CD4-positive, alpha-beta memory T cell (primary cell): ENCODE results near the gene DNAH3. TPM values are rescaled to one million over a fixed set of nuclear protein-coding genes. Genes with fewer than 3 reads are reported as not detected.
A peak's percentile ranks its signal among the peaks of the same experiment; 100 is the strongest.
"Not testable (repeated sequence)": the region's sequence is repeated elsewhere in the genome, so short reads cannot be mapped to it uniquely, and the experiment has no call there.

ENCODE experiments used
- CTCF ChIA-PET: fragments of 350-600 bp; sonication (Branson Sonifier 250); formaldehyde crosslinking; loops from one replicate; lab custom pipeline; 2021; ENCODE audit warnings: inconsistent platforms; ENCODE audit not compliant: partially characterized antibody; lab: Charles Lee
- POLR2A ChIA-PET: fragments of 350-600 bp; sonication (Branson Sonifier 250); formaldehyde crosslinking; loops from one replicate; lab custom pipeline; 2021; ENCODE audit not compliant: partially characterized antibody; lab: Charles Lee
- DNase-seq, 5 donors: peaks; one replicate each; pipeline versions ENCODE4 v3.0.0 to v3.0.0-alpha.2; 2020 to 2022; ENCODE audit warnings: mixed read lengths in 1 of 5
- H3K27ac ChIP-seq: one replicate; pipeline ENCODE4 v1.7.0; 2013; ENCODE audit warnings: low read depth, low read length
- H3K27me3 ChIP-seq: 2 replicates; pipeline ENCODE4 v1.7.0; 2013; ENCODE audit warnings: mild to moderate bottlenecking, low read length, moderate library complexity; ENCODE audit not compliant: insufficient read depth
- H3K36me3 ChIP-seq: 2 replicates; pipeline ENCODE4 v1.7.0; 2013; ENCODE audit warnings: mild to moderate bottlenecking, low read length, moderate library complexity; ENCODE audit not compliant: insufficient read depth
- H3K4me1 ChIP-seq: 2 replicates; pipeline ENCODE4 v1.7.0; 2013; ENCODE audit warnings: mild to moderate bottlenecking, low read length, moderate library complexity; ENCODE audit not compliant: insufficient read depth
- H3K4me3 ChIP-seq, 2 donors: one replicate each; pipeline ENCODE4 v1.7.0; 2013; ENCODE audit warnings: low read length in 2 of 2, mild to moderate bottlenecking in 1 of 2
- H3K9me3 ChIP-seq, 2 donors: one replicate each; pipeline ENCODE4 v1.7.0; 2013; ENCODE audit warnings: low read length in 2 of 2, control low read depth in 1 of 2; ENCODE audit not compliant: control insufficient read depth in 1 of 2
- H3K27ac Mint-ChIP-seq, 7 donors: one replicate each; pipeline ENCODE4 v1.8.0; 2020 to 2021; ENCODE audit warnings: mixed read lengths in 7 of 7, mild to moderate bottlenecking in 6 of 7, inconsistent platforms in 3 of 7, moderate library complexity in 3 of 7
- H3K27me3 Mint-ChIP-seq, 2 donors: one replicate each; pipeline ENCODE4 v1.8.0; 2020 to 2021; ENCODE audit warnings: mixed read lengths in 2 of 2
- H3K36me3 Mint-ChIP-seq, 2 donors: one replicate each; pipeline ENCODE4 v1.8.0; 2020 to 2021; ENCODE audit warnings: mixed read lengths in 2 of 2, inconsistent platforms in 1 of 2, mild to moderate bottlenecking in 1 of 2
- H3K4me1 Mint-ChIP-seq, 4 donors: one replicate each; pipeline ENCODE4 v1.8.0; 2020 to 2021; ENCODE audit warnings: mixed read lengths in 4 of 4, mild to moderate bottlenecking in 1 of 4
- H3K4me3 Mint-ChIP-seq, 8 donors: one replicate each; pipeline ENCODE4 v1.8.0; 2020 to 2021; ENCODE audit warnings: mixed read lengths in 8 of 8, mild to moderate bottlenecking in 7 of 8, moderate library complexity in 6 of 8, inconsistent platforms in 3 of 8
- H3K9me3 Mint-ChIP-seq, 8 donors: one replicate each; pipeline ENCODE4 v1.8.0; 2020 to 2021; ENCODE audit warnings: mixed read lengths in 8 of 8, mild to moderate bottlenecking in 5 of 8, inconsistent platforms in 3 of 8, moderate library complexity in 1 of 8
- intact Hi-C: fragments of 100-400 bp; cut with micrococcal nuclease; formaldehyde crosslinking; loops from one replicate; pipeline ENCODE4 v1.15.1; 2023
- polyA plus RNA-seq, 2 donors: library from polyadenylated mRNA; unstranded; fragments of 300-500 nt; fragmentation: Illumina TruSeq; gene quantifications; one replicate each; pipeline ENCODE4 v1.2.3, GENCODE V29; 2021
- total RNA-seq, 2 experiments: library from RNA; stranded (reverse); gene quantifications; one replicate each; pipeline ENCODE4 v1.2.3, GENCODE V29; 2021

Gene DNAH3
- total and polyA plus RNA-seq, 4 experiments from 2014 or later = not detected

GRCh38 chr16:21183995-21184394, 33.3 kb upstream of the DNAH3 start:
- H3K27me3 Mint-ChIP-seq = peaks cover 1 to 4% of the 10 kb centered on the region in 2 donors
- H3K9me3 Mint-ChIP-seq = peaks cover 0 to 5% (median 0%) of the 10 kb centered on the region in 8 donors
- no peak for DNase-seq
- Histone ChIP-seq H3K9me3 (no peaks in the 10 kb centered on the region), H3K4me1 (peaks cover 4% of the 10 kb centered on the region), H3K36me3 (peaks cover 18% of the 10 kb centered on the region), H3K4me3 (no peak overlapping the region), H3K27me3 (no peaks in the 10 kb centered on the region), H3K27ac (no peak overlapping the region)
- H3K4me1 Mint-ChIP-seq = peaks cover 3 to 6% (median 4%) of the 10 kb centered on the region in 4 donors
- ChIA-PET CTCF (no interaction called here), POLR2A (no interaction called here)
- peaks cover 35 to 39% of the 10 kb centered on the region in 2 donors for H3K36me3 Mint-ChIP-seq
- H3K4me3 Mint-ChIP-seq = no peak overlapping the region
- intact Hi-C loops = no loop called here
- H3K27ac Mint-ChIP-seq = no peak overlapping the region

- Histone ChIP-seq H3K27ac (no peak overlapping the region), H3K27me3 (no peaks in the 10 kb centered on the region), H3K4me1 (no peaks in the 10 kb centered on the region), H3K4me3 (no peak overlapping the region), H3K36me3 (peaks cover 18% of the 10 kb centered on the region), H3K9me3 (no peaks in the 10 kb centered on the region)
- H3K4me3 Mint-ChIP-seq = no peak overlapping the region
- H3K27ac Mint-ChIP-seq = no peak overlapping the region
- no peak for DNase-seq
- H3K36me3 Mint-ChIP-seq = peaks cover 60 to 62% of the 10 kb centered on the region in 2 donors
- no peaks in the 10 kb centered on the region for H3K27me3 Mint-ChIP-seq
- peaks cover 0 to 5% (median 0%) of the 10 kb centered on the region in 8 donors for H3K9me3 Mint-ChIP-seq
- H3K4me1 Mint-ChIP-seq = no peaks in the 10 kb centered on the region
- intact Hi-C loops = no loop called here
- CTCF ChIA-PET = no interaction called here
- POLR2A ChIA-PET = no interaction called here
Measured at GRCh38 chr16:21179983-21180365, 29.3 kb upstream of the DNAH3 start.

GRCh38 chr16:21179126-21179982, 28.7 kb upstream of the DNAH3 start:
- ChIA-PET CTCF (no interaction called here), POLR2A (interaction anchor here (1.2 kb wide), 1 partner anchor 10 kb away, joined by 3 read pairs; no protein-coding TSS in a partner anchor)
- Mint-ChIP-seq H3K27ac (no peak overlapping the region), H3K36me3 (peaks cover 66 to 68% of the 10 kb centered on the region in 2 donors), H3K27me3 (no peaks in the 10 kb centered on the region), H3K4me3 (no peak overlapping the region), H3K9me3 (peaks cover 0 to 5% (median 0%) of the 10 kb centered on the region in 8 donors), H3K4me1 (no peaks in the 10 kb centered on the region)
- Histone ChIP-seq H3K4me1 (no peaks in the 10 kb centered on the region), H3K4me3 (no peak overlapping the region), H3K9me3 (no peaks in the 10 kb centered on the region), H3K36me3 (peaks cover 18% of the 10 kb centered on the region), H3K27me3 (no peaks in the 10 kb centered on the region), H3K27ac (no peak overlapping the region)
- intact Hi-C loops = no loop called here
- DNase-seq = no peak

- intact Hi-C loops = no loop called here
- POLR2A ChIA-PET = no interaction called here
- Mint-ChIP-seq H3K9me3 (peaks cover 0 to 5% (median 0%) of the 10 kb centered on the region in 8 donors), H3K36me3 (peaks cover 63 to 72% of the 10 kb centered on the region in 2 donors), H3K4me3 (no peak overlapping the region), H3K27me3 (no peaks in the 10 kb centered on the region), H3K4me1 (no peaks in the 10 kb centered on the region), H3K27ac (no peak overlapping the region)
- Histone ChIP-seq H3K4me1 (no peaks in the 10 kb centered on the region), H3K27ac (no peak overlapping the region), H3K36me3 (peaks cover 24% of the 10 kb centered on the region), H3K9me3 (no peaks in the 10 kb centered on the region), H3K27me3 (no peaks in the 10 kb centered on the region), H3K4me3 (no peak overlapping the region)
- CTCF ChIA-PET = no interaction called here
- no peak for DNase-seq
Measured at GRCh38 chr16:21175397-21175796, 24.8 kb upstream of the DNAH3 start.

GRCh38 chr16:21172650-21173049, 22.0 kb upstream of the DNAH3 start:
- CTCF ChIA-PET = no interaction called here
- H3K27me3 ChIP-seq = no peaks in the 10 kb centered on the region
- Mint-ChIP-seq H3K27ac (peak overlapping the region in 1 of 7 donors; percentile 47), H3K4me1 (no peaks in the 10 kb centered on the region), H3K27me3 (no peaks in the 10 kb centered on the region), H3K4me3 (no peak overlapping the region), H3K36me3 (peaks cover 44 to 58% of the 10 kb centered on the region in 2 donors), H3K9me3 (no peaks in the 10 kb centered on the region)
- POLR2A ChIA-PET = no interaction called here
- peaks cover 17% of the 10 kb centered on the region for H3K36me3 ChIP-seq
- intact Hi-C loops = no loop called here
- no peak for DNase-seq
- H3K9me3 ChIP-seq = no peaks in the 10 kb centered on the region
- no peaks in the 10 kb centered on the region for H3K4me1 ChIP-seq
- no peak overlapping the region for H3K4me3 ChIP-seq
- no peak overlapping the region for H3K27ac ChIP-seq

GRCh38 chr16:21170116-21170515, 19.5 kb upstream of the DNAH3 start:
- H3K4me3 Mint-ChIP-seq, H3K9me3 ChIP-seq, DNase-seq, H3K4me3 ChIP-seq, H3K27me3 Mint-ChIP-seq, intact Hi-C loops, H3K27ac ChIP-seq, H3K27me3 ChIP-seq, H3K4me1 ChIP-seq, H3K27ac Mint-ChIP-seq, H3K9me3 Mint-ChIP-seq, H3K4me1 Mint-ChIP-seq: not testable (repeated sequence)
- H3K36me3 Mint-ChIP-seq = peaks cover 46 to 61% of the 10 kb centered on the region in 2 donors
- POLR2A ChIA-PET = interaction anchor here (1.2 kb wide), 1 partner anchor 9 kb away, joined by 3 read pairs; no protein-coding TSS in a partner anchor
- H3K36me3 ChIP-seq = peaks cover 17% of the 10 kb centered on the region
- CTCF ChIA-PET = interaction anchor here (1.6 kb wide), 1 partner anchor 19 kb away, joined by 6 read pairs; no protein-coding TSS in a partner anchor

GRCh38 chr16:21169249-21169981, 18.8 kb upstream of the DNAH3 start:
- H3K27ac ChIP-seq = no peak overlapping the region
- Mint-ChIP-seq H3K36me3 (peaks cover 45 to 61% of the 10 kb centered on the region in 2 donors), H3K4me3 (no peak overlapping the region), H3K27ac (no peak overlapping the region), H3K9me3 (no peaks in the 10 kb centered on the region), H3K4me1 (peaks cover 0 to 6% (median 1%) of the 10 kb centered on the region in 4 donors), H3K27me3 (no peaks in the 10 kb centered on the region)
- no peaks in the 10 kb centered on the region for H3K9me3 ChIP-seq
- no peak overlapping the region for H3K4me3 ChIP-seq
- intact Hi-C loops = no loop called here
- no peaks in the 10 kb centered on the region for H3K4me1 ChIP-seq
- peaks cover 17% of the 10 kb centered on the region for H3K36me3 ChIP-seq
- no peak for DNase-seq
- POLR2A ChIA-PET = interaction anchor here (1.2 kb wide), 1 partner anchor 9 kb away, joined by 3 read pairs; no protein-coding TSS in a partner anchor
- no peaks in the 10 kb centered on the region for H3K27me3 ChIP-seq
- CTCF ChIA-PET = interaction anchor here (1.6 to 2.0 kb wide), 2 partner anchors 10 to 20 kb away, joined by 6 to 8 read pairs; partner anchors contain the start of gene LDAF1
